Activated CD4-positive, alpha-beta T cell treated with anti-CD3 and anti-CD28 coated beads for 4 hours (primary cell): ENCODE data around the gene POU6F1.

Source experiments
- DNase-seq, 2 donors: peaks; one replicate each; pipeline ENCODE4 v3.0.0-alpha.2; 2020

The POU6F1 gene

GRCh38 chr12:51197736-51198567 is 19.9 kb downstream of the POU6F1 start:
- no peak for DNase-seq

GRCh38 chr12:51196547-51196946 is 21.3 kb downstream of the POU6F1 start:
- DNase-seq, result no peak

- no peak for DNase-seq
Observed at GRCh38 chr12:51195841-51196240, 22.0 kb downstream of the POU6F1 start.

- DNase-seq, result no peak
Observed at GRCh38 chr12:51192284-51192671, 25.6 kb downstream of the POU6F1 start.

- DNase-seq, result no peak
Observed at GRCh38 chr12:51191516-51192283, 26.2 kb downstream of the POU6F1 start.

- no peak for DNase-seq
Observed at GRCh38 chr12:51190820-51191219, 27.0 kb downstream of the POU6F1 start.

GRCh38 chr12:51189790-51190355 is 28.0 kb downstream of the POU6F1 start:
- no peak for DNase-seq

- DNase-seq, result no peak
Observed at GRCh38 chr12:51188359-51189051, 29.4 kb downstream of the POU6F1 start.

GRCh38 chr12:51187370-51187987 is 30.4 kb downstream of the POU6F1 start:
- DNase-seq, result no peak

- DNase-seq, result no peak
Observed at GRCh38 chr12:51186465-51187085, 31.3 kb downstream of the POU6F1 start.

- DNase-seq, result no peak
Observed at GRCh38 chr12:51185171-51185717, 32.6 kb downstream of the POU6F1 start.

- no peak for DNase-seq
Observed at GRCh38 chr12:51183816-51184215, 34.0 kb downstream of the POU6F1 start.

- DNase-seq, result no peak
Observed at GRCh38 chr12:51183349-51183748, 34.5 kb downstream of the POU6F1 start.

- no peak for DNase-seq
Observed at GRCh38 chr12:51181558-51181957, 36.3 kb downstream of the POU6F1 start.

- no peak for DNase-seq
Observed at GRCh38 chr12:51177897-51178296, 40.0 kb downstream of the POU6F1 start.

- DNase-seq, result no peak
Observed at GRCh38 chr12:51174501-51174900, 43.4 kb downstream of the POU6F1 start.

- DNase-seq, result peak; percentile 92 to 93
Observed at GRCh38 chr12:51172515-51173431, 45.1 kb downstream of the POU6F1 start, which contains the start of gene TFCP2. TSS of gene TFCP2 (minus strand) at chr12:51173135. CDS start at chr12:51172422, 713 bp downstream.

GRCh38 chr12:51171884-51172514 is 45.9 kb downstream of the POU6F1 start:
- peak in 1 of 2 donors; percentile 3 for DNase-seq

GRCh38 chr12:51163795-51164194 is 54.1 kb downstream of the POU6F1 start:
- no peak for DNase-seq

- no peak for DNase-seq
Observed at GRCh38 chr12:51162217-51162616, 55.6 kb downstream of the POU6F1 start.
